Transverse colon (tissue), 3 donors: ENCODE measurements around the gene ADGRL2.

ENCODE experiments used
- EP300 ChIP-seq: sonication (generic); formaldehyde crosslinking; IDR thresholded peaks from one replicate; pipeline ENCODE4 v1.6.1; 2017; ENCODE audit warnings: antibody characterized with exemption, low read depth
- POLR2AphosphoS5 ChIP-seq, 3 donors: sonication (generic); formaldehyde crosslinking; IDR thresholded peaks; one replicate each; pipeline ENCODE4 v1.6.1; 2016; ENCODE audit warnings: antibody characterized with exemption in 3 of 3

- TF ChIP-seq EP300 (no peak), POLR2AphosphoS5 (IDR thresholded peaks at IDR 0.05) (no peak)
Observed at GRCh38 chr1:81876901-81877733, 76.4 kb downstream of the ADGRL2 start.
